HG02973 (cell line): ENCODE results near the gene MYL10.

ENCODE experiments used
- ATAC-seq: cut with Tn5 transposase; IDR thresholded peaks from one replicate; pipeline ENCODE4 v1.9.1; 2021; ENCODE audit warnings: moderate library complexity; ENCODE audit not compliant: unreplicated experiment

Gene MYL10

GRCh38 chr7:101629171-101629570 is at the start of gene MYL10:
TSS of gene MYL10 (minus strand) at chr7:101629296. CDS start at chr7:101629118, 178 bp downstream.
- no peak for ATAC-seq

- ATAC-seq = no peak
Measured at GRCh38 chr7:101678658-101679057, 49.6 kb upstream of the MYL10 start.

- ATAC-seq = no peak
Measured at GRCh38 chr7:101677797-101678479, 48.8 kb upstream of the MYL10 start.

GRCh38 chr7:101677391-101677790 is 48.3 kb upstream of the MYL10 start:
- ATAC-seq = no peak

GRCh38 chr7:101676956-101677355 is 47.9 kb upstream of the MYL10 start:
- no peak for ATAC-seq

- ATAC-seq = no peak
Measured at GRCh38 chr7:101676062-101676598, 47.0 kb upstream of the MYL10 start.

- ATAC-seq = no peak
Measured at GRCh38 chr7:101674439-101674838, 45.3 kb upstream of the MYL10 start.

- ATAC-seq = no peak
Measured at GRCh38 chr7:101673951-101674350, 44.9 kb upstream of the MYL10 start.

GRCh38 chr7:101673315-101673714 is 44.2 kb upstream of the MYL10 start:
- no peak for ATAC-seq

GRCh38 chr7:101671371-101672356 is 42.6 kb upstream of the MYL10 start:
- ATAC-seq = no peak

- ATAC-seq = no peak
Measured at GRCh38 chr7:101669307-101669706, 40.2 kb upstream of the MYL10 start.

GRCh38 chr7:101668726-101669125 is 39.6 kb upstream of the MYL10 start:
- ATAC-seq = no peak

GRCh38 chr7:101667920-101668319 is 38.8 kb upstream of the MYL10 start:
- no peak for ATAC-seq

- no peak for ATAC-seq
Measured at GRCh38 chr7:101667399-101667798, 38.3 kb upstream of the MYL10 start.

- no peak for ATAC-seq
Measured at GRCh38 chr7:101666741-101667140, 37.6 kb upstream of the MYL10 start.

GRCh38 chr7:101666293-101666692 is 37.2 kb upstream of the MYL10 start:
- no peak for ATAC-seq

GRCh38 chr7:101664893-101665471 is 35.9 kb upstream of the MYL10 start:
- no peak for ATAC-seq

- ATAC-seq = no peak
Measured at GRCh38 chr7:101664436-101664835, 35.3 kb upstream of the MYL10 start.

- no peak for ATAC-seq
Measured at GRCh38 chr7:101663747-101664146, 34.7 kb upstream of the MYL10 start.

- no peak for ATAC-seq
Measured at GRCh38 chr7:101662447-101662998, 33.4 kb upstream of the MYL10 start.

- ATAC-seq = no peak
Measured at GRCh38 chr7:101659706-101660105, 30.6 kb upstream of the MYL10 start.
